ENCODE data around the gene EIF4EBP3.
A peak's percentile ranks its signal among the peaks of the same experiment; 100 is the strongest.
"Not testable (repeated sequence)": the region's sequence is repeated elsewhere in the genome, so short reads cannot be mapped to it uniquely, and the experiment has no call there.

EIF4EBP3 gene

DNA sequence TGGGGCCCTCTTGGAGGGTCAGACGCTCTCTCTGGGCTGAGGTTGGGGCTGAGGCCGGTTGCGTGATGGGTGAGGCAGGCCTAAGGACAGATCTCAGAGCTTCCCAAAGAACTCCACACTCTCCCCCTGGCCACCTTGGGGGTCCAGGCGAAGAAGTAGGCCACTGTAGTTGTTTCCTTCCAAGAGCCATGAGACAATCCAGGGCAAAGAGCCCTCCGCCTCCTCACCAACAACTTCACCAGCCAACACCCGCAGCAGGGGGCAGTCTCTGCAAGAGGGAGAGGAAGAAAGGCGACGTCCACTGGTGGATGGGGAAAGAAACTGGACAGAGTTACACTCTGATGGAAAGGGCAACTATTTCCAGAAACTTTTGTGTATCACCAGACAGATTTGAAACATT lies 27.8 kb downstream of the EIF4EBP3 start:
- no peak overlapping the region for H3K4me3 ChIP-seq
- intact Hi-C loops (cut with DNase I; ENCODE audit: low total_unique reads): no loop called here
- H3K27ac ChIP-seq: no peak overlapping the region
- no peaks in the 10 kb centered on the region for H3K9me3 ChIP-seq
- peaks cover 0 to 10% (median 2%) of the 10 kb centered on the region in 4 donors for H3K4me1 ChIP-seq
- peak; percentile 15 to 31 for TF ChIP-seq CTCF (IDR thresholded peaks at IDR 0.05)
- no peaks in the 10 kb centered on the region for H3K27me3 ChIP-seq
- DNase-seq: peak in 1 of 2 donors; percentile 61
- peaks cover 0 to 10% (median 2%) of the 10 kb centered on the region in 3 donors for H3K36me3 ChIP-seq

DNA sequence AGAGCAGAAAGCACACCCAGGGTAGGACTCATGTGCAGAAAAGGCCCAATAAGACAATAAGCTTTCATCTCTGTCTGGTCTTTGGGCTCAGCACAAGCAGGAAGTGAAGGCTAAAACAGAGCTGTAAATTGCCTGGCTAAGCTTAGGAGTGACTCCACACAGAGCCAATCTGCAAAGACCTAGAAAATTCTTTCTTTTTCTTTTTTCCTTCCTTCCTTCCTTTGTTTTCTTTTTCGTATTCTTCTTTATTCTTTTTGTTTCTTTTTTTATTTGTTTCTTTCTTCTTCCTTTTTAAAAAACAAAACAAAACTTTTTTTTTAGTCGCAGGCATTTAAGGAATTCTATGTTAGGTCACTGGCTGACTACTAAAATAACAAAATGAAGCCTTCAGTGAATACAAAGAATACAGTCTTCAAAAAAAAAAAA lies 29.3 kb downstream of the EIF4EBP3 start:
- H3K27ac ChIP-seq: no peak overlapping the region
- no peak overlapping the region for H3K4me3 ChIP-seq
- no peak for TF ChIP-seq CTCF (IDR thresholded peaks at IDR 0.05)
- no peak for DNase-seq
- intact Hi-C loops (cut with DNase I; ENCODE audit: low total_unique reads): no loop called here
- no peaks in the 10 kb centered on the region for H3K9me3 ChIP-seq
- peaks cover 0 to 4% (median 2%) of the 10 kb centered on the region in 4 donors for H3K4me1 ChIP-seq
- H3K27me3 ChIP-seq: no peaks in the 10 kb centered on the region
- H3K36me3 ChIP-seq: no peaks in the 10 kb centered on the region

GRCh38 chr5:140579188-140579747 lies 31.8 kb downstream of the EIF4EBP3 start:
- H3K4me3 ChIP-seq; H3K36me3 ChIP-seq; DNase-seq; intact Hi-C loops (cut with DNase I; ENCODE audit: low total_unique reads); H3K27ac ChIP-seq; H3K4me1 ChIP-seq; H3K27me3 ChIP-seq; H3K9me3 ChIP-seq: not testable (repeated sequence)

DNA sequence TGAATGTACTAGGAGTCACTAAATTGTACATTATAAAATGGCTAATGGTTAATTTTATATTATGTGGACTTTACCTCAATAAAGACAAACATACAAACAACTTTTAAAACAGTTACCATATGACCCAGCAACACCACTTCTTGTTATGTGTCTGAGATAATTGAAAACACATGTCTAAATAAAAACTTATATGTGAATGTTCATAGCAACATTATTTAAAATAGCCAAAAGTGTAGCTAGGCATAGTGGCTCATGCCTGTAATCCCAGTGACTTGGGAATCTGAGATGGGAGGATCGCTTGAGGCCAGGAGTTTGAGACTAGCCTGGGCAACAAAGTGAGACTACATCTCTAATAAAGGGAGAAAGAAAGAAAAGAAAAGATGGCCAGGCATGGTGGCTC lies 40.0 kb downstream of the EIF4EBP3 start:
- TF ChIP-seq CTCF (IDR thresholded peaks at IDR 0.05): no peak
- no peaks in the 10 kb centered on the region for H3K9me3 ChIP-seq
- intact Hi-C loops (cut with DNase I; ENCODE audit: low total_unique reads): no loop called here
- H3K4me3 ChIP-seq: no peak overlapping the region
- no peak overlapping the region for H3K27ac ChIP-seq
- peaks cover 0 to 22% (median 8%) of the 10 kb centered on the region in 4 donors for H3K4me1 ChIP-seq
- no peaks in the 10 kb centered on the region for H3K36me3 ChIP-seq
- DNase-seq: no peak
- no peaks in the 10 kb centered on the region for H3K27me3 ChIP-seq

DNA sequence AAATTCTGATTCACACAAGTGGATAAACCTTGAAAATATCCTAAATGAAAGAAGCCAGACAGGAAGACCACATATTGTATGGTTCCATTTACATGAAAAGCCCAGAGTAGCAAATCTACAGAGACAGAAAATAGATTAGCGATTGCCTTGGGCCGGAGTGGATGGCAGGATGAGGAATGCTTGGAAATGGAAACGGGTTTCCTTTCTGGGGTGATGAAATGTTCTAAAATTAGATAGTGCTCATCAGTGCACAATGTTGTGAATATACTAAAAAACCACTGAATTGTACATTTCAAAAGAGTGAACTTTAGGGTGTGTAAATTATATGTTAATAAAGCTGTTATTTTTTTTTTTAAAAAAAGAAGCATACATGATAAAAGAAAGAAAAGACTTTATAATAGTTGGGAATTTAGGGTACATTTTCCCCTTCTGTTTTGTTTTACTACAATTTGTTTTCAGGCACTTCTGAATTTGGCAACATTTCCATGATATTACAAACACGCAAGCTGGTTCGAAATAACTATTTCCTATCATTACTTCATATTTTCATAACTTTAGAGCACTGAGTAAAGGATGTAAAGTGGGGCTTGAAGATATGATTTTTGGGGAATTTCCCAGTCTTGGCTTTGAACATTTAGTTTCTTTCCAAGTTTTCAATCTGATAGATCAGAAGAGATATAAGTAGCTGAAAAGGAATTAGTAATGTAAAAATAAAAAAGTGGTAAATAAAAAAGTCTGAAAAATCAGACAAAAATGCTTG lies 41.0 kb downstream of the EIF4EBP3 start:
- Histone ChIP-seq H3K27ac (peak overlapping the region; percentile 22 to 42), H3K27me3 (no peaks in the 10 kb centered on the region), H3K4me1 (peaks cover 0 to 22% (median 8%) of the 10 kb centered on the region in 4 donors), H3K4me3 (no peak overlapping the region), H3K9me3 (no peaks in the 10 kb centered on the region), H3K36me3 (no peaks in the 10 kb centered on the region)
- DNase-seq: no peak
- intact Hi-C loops (cut with DNase I; ENCODE audit: low total_unique reads): no loop called here
- TF ChIP-seq CTCF (IDR thresholded peaks at IDR 0.05): no peak

DNA sequence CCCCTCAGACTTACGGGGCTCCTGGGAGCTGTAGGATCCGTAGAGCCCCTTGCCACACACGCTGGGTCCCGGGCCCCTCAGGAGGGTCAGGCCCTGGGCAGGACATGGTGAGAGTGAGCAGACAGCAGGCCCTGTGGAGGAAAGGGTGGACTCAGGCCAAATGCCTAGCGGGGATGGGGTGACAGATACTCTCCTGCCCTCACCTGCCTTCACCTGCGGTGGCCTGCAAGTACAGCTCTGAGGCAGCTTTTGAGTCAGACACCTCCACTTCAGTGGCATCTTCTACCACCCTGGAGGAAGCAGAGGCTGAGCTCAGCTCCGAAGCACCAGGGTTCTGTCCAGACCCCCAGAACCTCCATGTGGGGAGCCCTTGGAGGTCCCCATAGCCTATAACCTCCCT lies 43.4 kb downstream of the EIF4EBP3 start:
- Histone ChIP-seq H3K36me3 (no peaks in the 10 kb centered on the region), H3K27me3 (no peaks in the 10 kb centered on the region), H3K9me3 (no peaks in the 10 kb centered on the region), H3K27ac (no peak overlapping the region), H3K4me3 (no peak overlapping the region), H3K4me1 (peaks cover 0 to 22% (median 8%) of the 10 kb centered on the region in 4 donors)
- no peak for TF ChIP-seq CTCF (IDR thresholded peaks at IDR 0.05)
- intact Hi-C loops (cut with DNase I; ENCODE audit: low total_unique reads): no loop called here
- no peak for DNase-seq

All from tibial artery (tissue), 4 donors.